Neural cell (in vitro differentiated cells): Measurements from ENCODE around the gene KCNMB2.

ENCODE experiments used
- EP300 ChIP-seq: fragments of 450-650 bp; conservative IDR thresholded peaks from 2 replicates; pipeline ENCODE4 v1.6.1; 2014; ENCODE audit warnings: antibody characterized with exemption, mild to moderate bottlenecking, moderate library complexity; ENCODE audit not compliant: poor library complexity, severe bottlenecking
- EZH2 ChIP-seq: fragments of 200-600, 300-800 bp; shearing (Covaris generic), sonication (generic); IDR thresholded peaks from 2 replicates; pipeline ENCODE4 v1.6.1; 2014; ENCODE audit warnings: antibody characterized with exemption, low read length, borderline replicate concordance, mild to moderate bottlenecking; ENCODE audit not compliant: insufficient read depth, poor library complexity, severe bottlenecking
- MXI1 ChIP-seq: fragments of 450-650 bp; conservative IDR thresholded peaks from 2 replicates; pipeline ENCODE4 v1.6.1; 2014; ENCODE audit warnings: antibody characterized with exemption, mild to moderate bottlenecking; ENCODE audit not compliant: poor library complexity, severe bottlenecking
- POLR2AphosphoS5 ChIP-seq: IDR thresholded peaks from 2 replicates; pipeline ENCODE4 v1.6.1; 2012
- RAD21 ChIP-seq: fragments of 450-650 bp; conservative IDR thresholded peaks from 2 replicates; pipeline ENCODE4 v1.6.1; 2014; ENCODE audit warnings: antibody characterized with exemption, mild to moderate bottlenecking, moderate library complexity
- REST ChIP-seq: IDR thresholded peaks from 2 replicates; pipeline ENCODE4 v1.6.1; 2012; ENCODE audit warnings: borderline replicate concordance
- SMC3 ChIP-seq: fragments of 450-650 bp; conservative IDR thresholded peaks from 2 replicates; pipeline ENCODE4 v1.6.1; 2014; ENCODE audit warnings: antibody characterized with exemption, mild to moderate bottlenecking, moderate library complexity; ENCODE audit not compliant: poor library complexity
- TAF1 ChIP-seq: IDR thresholded peaks from 2 replicates; pipeline ENCODE4 v1.6.1; 2012; ENCODE audit warnings: low read depth
- TF ChIP-seq, protein P1 (sequence below): fragments of 450-650 bp; IDR thresholded peaks from 2 replicates; pipeline ENCODE4 v1.5.1; 2014; ENCODE audit warnings: antibody characterized with exemption, mild to moderate bottlenecking, moderate library complexity; ENCODE audit not compliant: poor library complexity, severe bottlenecking

- no peak for TF ChIP-seq EP300
- no peak for TF ChIP-seq EZH2
- TF ChIP-seq, protein P1, sequence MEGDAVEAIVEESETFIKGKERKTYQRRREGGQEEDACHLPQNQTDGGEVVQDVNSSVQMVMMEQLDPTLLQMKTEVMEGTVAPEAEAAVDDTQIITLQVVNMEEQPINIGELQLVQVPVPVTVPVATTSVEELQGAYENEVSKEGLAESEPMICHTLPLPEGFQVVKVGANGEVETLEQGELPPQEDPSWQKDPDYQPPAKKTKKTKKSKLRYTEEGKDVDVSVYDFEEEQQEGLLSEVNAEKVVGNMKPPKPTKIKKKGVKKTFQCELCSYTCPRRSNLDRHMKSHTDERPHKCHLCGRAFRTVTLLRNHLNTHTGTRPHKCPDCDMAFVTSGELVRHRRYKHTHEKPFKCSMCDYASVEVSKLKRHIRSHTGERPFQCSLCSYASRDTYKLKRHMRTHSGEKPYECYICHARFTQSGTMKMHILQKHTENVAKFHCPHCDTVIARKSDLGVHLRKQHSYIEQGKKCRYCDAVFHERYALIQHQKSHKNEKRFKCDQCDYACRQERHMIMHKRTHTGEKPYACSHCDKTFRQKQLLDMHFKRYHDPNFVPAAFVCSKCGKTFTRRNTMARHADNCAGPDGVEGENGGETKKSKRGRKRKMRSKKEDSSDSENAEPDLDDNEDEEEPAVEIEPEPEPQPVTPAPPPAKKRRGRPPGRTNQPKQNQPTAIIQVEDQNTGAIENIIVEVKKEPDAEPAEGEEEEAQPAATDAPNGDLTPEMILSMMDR: no peak
- TF ChIP-seq TAF1: no peak
- no peak for TF ChIP-seq REST
- no peak for TF ChIP-seq SMC3
- TF ChIP-seq POLR2AphosphoS5: no peak
- no peak for TF ChIP-seq RAD21
- TF ChIP-seq MXI1: no peak
Observed at GRCh38 chr3:178584722-178585380, 48.6 kb downstream of the KCNMB2 start.
